Loucy (cell line): Measurements from ENCODE around the gene SEC24B.

Experiments
- EZH2phosphoT487 ChIP-seq: fragments of 200-600 bp; IDR thresholded peaks from 2 replicates; pipeline ENCODE4 v1.6.1; 2018; ENCODE audit warnings: antibody characterized with exemption, mild to moderate bottlenecking, moderate library complexity, borderline replicate concordance
- TF ChIP-seq, protein P1 (sequence below): fragments of 200-600 bp; sonication (generic); conservative IDR thresholded peaks from 2 replicates; pipeline ENCODE4 v1.5.1; 2014; ENCODE audit warnings: mild to moderate bottlenecking, antibody characterized with exemption, low read length

DNA sequence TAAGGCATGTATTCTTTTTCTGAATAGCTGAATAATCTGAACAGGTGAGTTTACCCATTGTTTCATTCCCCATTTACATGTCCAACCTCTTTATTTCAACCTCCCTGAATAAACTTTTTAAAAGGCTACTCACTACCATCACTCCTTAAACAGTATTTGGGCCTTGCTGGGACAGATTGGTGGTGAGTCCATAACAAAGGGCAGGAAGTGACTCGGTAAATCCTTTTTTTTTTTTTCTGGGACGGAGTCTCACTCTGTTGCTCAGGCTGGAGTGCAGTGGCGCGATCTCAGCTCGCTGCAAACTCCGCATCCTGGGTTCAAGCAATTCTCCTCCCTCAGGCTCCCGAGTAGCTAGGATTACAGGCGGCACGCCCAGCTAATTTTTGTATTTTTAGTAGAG is 23.4 kb upstream of the SEC24B start:
- TF ChIP-seq, protein P1, sequence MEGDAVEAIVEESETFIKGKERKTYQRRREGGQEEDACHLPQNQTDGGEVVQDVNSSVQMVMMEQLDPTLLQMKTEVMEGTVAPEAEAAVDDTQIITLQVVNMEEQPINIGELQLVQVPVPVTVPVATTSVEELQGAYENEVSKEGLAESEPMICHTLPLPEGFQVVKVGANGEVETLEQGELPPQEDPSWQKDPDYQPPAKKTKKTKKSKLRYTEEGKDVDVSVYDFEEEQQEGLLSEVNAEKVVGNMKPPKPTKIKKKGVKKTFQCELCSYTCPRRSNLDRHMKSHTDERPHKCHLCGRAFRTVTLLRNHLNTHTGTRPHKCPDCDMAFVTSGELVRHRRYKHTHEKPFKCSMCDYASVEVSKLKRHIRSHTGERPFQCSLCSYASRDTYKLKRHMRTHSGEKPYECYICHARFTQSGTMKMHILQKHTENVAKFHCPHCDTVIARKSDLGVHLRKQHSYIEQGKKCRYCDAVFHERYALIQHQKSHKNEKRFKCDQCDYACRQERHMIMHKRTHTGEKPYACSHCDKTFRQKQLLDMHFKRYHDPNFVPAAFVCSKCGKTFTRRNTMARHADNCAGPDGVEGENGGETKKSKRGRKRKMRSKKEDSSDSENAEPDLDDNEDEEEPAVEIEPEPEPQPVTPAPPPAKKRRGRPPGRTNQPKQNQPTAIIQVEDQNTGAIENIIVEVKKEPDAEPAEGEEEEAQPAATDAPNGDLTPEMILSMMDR: no peak
- no peak for TF ChIP-seq EZH2phosphoT487
